Ovary (tissue), 9 donors: Measurements from ENCODE around the gene KRT71. TPM values are rescaled to one million over a fixed set of nuclear protein-coding genes. Genes with fewer than 3 reads are reported as not detected.

ENCODE experiments used
- DNase-seq, 5 donors: peaks; one replicate each; pipeline ENCODE4 v3.0.0-alpha.2; 2019 to 2020
- H3K27ac ChIP-seq, 2 donors: fragments of 200-600 bp; one replicate each; pipeline versions ENCODE4 v1.5.1 to v1.8.0; 2019 to 2022
- H3K27me3 ChIP-seq: fragments of 200-600 bp; one replicate; pipeline ENCODE4 v1.8.0; 2022
- H3K36me3 ChIP-seq: fragments of 200-600 bp; sonication (generic); one replicate; pipeline ENCODE4 v1.5.1; 2019
- H3K4me1 ChIP-seq: one replicate; pipeline ENCODE4 v1.8.1; 2013; ENCODE audit warnings: mild to moderate bottlenecking, moderate library complexity; ENCODE audit not compliant: insufficient read depth
- H3K4me3 ChIP-seq: fragments of 200-600 bp; sonication (generic); one replicate; pipeline ENCODE4 v1.5.1; 2017
- H3K9me3 ChIP-seq, 2 donors: fragments of 200-600 bp in 1 of 2; sonication (generic) in 1 of 2; one replicate each; pipeline versions ENCODE4 v1.5.1 to v1.8.1; 2013 to 2019; ENCODE audit warnings: mild to moderate bottlenecking in 1 of 2, moderate library complexity in 1 of 2
- EP300 ChIP-seq: sonication (generic); formaldehyde crosslinking; IDR thresholded peaks from one replicate; pipeline ENCODE4 v1.6.1; 2017; ENCODE audit warnings: antibody characterized with exemption
- POLR2A ChIP-seq: fragments of 450-650 bp; IDR thresholded peaks from one replicate; pipeline ENCODE4 v1.6.1; 2017; ENCODE audit warnings: antibody characterized with exemption, mild to moderate bottlenecking, moderate library complexity
- WGBS, 3 donors: extraction: QIAGEN DNeasy Blood & Tissue Kit in 1 of 3; methylation state at CpG; one replicate each; pipeline versions ENCODE4 v1.1.5 to v1.1.7; 2013 to 2017; 5-methylcytosine and 5-hydroxymethylcytosine counted together
- intact Hi-C, 4 donors: fragments of 100-400 bp; cut with DNase I; formaldehyde crosslinking; loops; one replicate each; pipeline versions ENCODE4 v1.11.0 to v1.15.1; 2022 to 2023
- polyA plus RNA-seq, 2 donors: library from polyadenylated mRNA; stranded (reverse); fragments of 200-250 nt in 1 of 2; fragments of 350-450 nt in 1 of 2; fragmentation: Illumina TruSeq in 1 of 2; extraction: RNeasy Lipid Tissue Mini Kit (QIAGEN cat#74804) in 1 of 2; gene quantifications; one replicate each; pipeline ENCODE4 v1.2.3, GENCODE V29; 2013 to 2014
- total RNA-seq, 7 donors: library from RNA; depleted of rRNA in 2 of 7; stranded (reverse); fragments of >200 nt in 2 of 7; fragmentation: NEBNext Ultra II Directional in 3 of 7; extraction: Animal tissue kit (Norgen Biotek cat#: 25700) in 3 of 7; gene quantifications; one replicate each; pipeline versions ENCODE4 v1.1.0 to v1.2.4, GENCODE V29; 2016 to 2023
- TF ChIP-seq, protein P1 (sequence below), 3 donors: fragments of 450-650 bp in 2 of 3; fragments of 200-600 bp in 1 of 3; IDR thresholded peaks; one replicate each; pipeline versions ENCODE4 v1.5.1 to v1.8.0; 2016 to 2022; ENCODE audit warnings: antibody characterized with exemption in 3 of 3, mild to moderate bottlenecking in 1 of 3
- donor health status: DM: no; HTN: no; CAD: no; lungs with moderate emphysema.
- donor health status: DM: no; HTN: no; CAD: no.
- donor health status: Bipolar disorder and iron deficiency.
- donor health status: DM: yes; HTN: yes; CAD: no.
- donor health status: DM: no; HTN: no; CAD: no.
- donor health status: DM: yes; HTN: yes; CAD: no.

Gene KRT71
- total and polyA plus RNA-seq, 9 donors = not detected

GRCh38 chr12:52528641-52529143 is 24.3 kb downstream of the KRT71 start:
- DNase-seq = no peak
- intact Hi-C loops = no loop called here
- no peaks in the 10 kb centered on the region for H3K9me3 ChIP-seq
- H3K27ac ChIP-seq = no peak overlapping the region
- H3K4me1 ChIP-seq = no peaks in the 10 kb centered on the region
- no peak overlapping the region for H3K4me3 ChIP-seq
- WGBS, 3 donors = 82 to 92% (median 84%) methylated on average over 8 of the region's 8 CpGs
- H3K36me3 ChIP-seq = no peaks in the 10 kb centered on the region
- TF ChIP-seq POLR2A = no peak
- TF ChIP-seq EP300 = no peak
- TF ChIP-seq, protein P1, sequence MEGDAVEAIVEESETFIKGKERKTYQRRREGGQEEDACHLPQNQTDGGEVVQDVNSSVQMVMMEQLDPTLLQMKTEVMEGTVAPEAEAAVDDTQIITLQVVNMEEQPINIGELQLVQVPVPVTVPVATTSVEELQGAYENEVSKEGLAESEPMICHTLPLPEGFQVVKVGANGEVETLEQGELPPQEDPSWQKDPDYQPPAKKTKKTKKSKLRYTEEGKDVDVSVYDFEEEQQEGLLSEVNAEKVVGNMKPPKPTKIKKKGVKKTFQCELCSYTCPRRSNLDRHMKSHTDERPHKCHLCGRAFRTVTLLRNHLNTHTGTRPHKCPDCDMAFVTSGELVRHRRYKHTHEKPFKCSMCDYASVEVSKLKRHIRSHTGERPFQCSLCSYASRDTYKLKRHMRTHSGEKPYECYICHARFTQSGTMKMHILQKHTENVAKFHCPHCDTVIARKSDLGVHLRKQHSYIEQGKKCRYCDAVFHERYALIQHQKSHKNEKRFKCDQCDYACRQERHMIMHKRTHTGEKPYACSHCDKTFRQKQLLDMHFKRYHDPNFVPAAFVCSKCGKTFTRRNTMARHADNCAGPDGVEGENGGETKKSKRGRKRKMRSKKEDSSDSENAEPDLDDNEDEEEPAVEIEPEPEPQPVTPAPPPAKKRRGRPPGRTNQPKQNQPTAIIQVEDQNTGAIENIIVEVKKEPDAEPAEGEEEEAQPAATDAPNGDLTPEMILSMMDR (IDR thresholded peaks at IDR 0.05) = no peak
- no peaks in the 10 kb centered on the region for H3K27me3 ChIP-seq

DNA sequence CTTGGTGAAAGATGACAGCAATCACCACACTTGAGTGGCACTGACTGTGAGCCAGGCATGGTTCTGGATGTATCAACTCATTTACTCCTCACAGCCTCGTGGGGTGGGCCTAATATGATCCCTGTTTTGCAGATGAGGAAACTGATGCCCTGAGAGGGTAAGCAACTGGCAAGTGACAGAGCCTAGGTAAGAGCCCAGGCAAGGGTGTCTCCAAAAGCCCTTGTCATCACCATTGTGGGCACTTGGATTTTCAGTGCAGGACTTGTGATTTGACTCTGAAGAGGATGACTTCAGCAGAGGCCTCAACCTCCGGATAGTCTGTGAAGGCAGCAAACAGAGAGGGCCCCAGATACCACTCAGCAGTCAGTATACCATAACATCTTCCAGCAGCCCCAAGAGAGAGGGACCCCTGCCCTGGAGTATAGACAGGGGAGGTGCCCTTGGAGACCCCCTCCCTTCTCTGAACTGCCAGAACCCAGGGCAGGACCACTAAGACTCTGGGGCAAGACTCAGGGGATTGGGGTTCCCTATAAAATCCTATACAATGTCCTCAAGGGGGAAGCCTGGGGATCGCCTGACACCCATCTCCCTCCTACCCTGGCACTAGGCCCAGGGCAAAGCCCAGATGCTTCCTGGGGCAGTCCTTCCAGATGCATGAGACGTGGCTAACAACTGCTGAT is 25.7 kb downstream of the KRT71 start:
- intact Hi-C loops = no loop called here
- WGBS, 3 donors = 61 to 81% (median 65%) methylated on average over 4 of the region's 4 CpGs
- no peaks in the 10 kb centered on the region for H3K4me1 ChIP-seq
- TF ChIP-seq EP300 (no peak), POLR2A (no peak)
- TF ChIP-seq, protein P1 (IDR thresholded peaks at IDR 0.05) = no peak
- H3K27me3 ChIP-seq = no peaks in the 10 kb centered on the region
- H3K27ac ChIP-seq = no peak overlapping the region
- H3K36me3 ChIP-seq = no peaks in the 10 kb centered on the region
- no peaks in the 10 kb centered on the region for H3K9me3 ChIP-seq
- no peak overlapping the region for H3K4me3 ChIP-seq
- no peak for DNase-seq

GRCh38 chr12:52526511-52526951 is 26.4 kb downstream of the KRT71 start:
- no peak overlapping the region for H3K4me3 ChIP-seq
- H3K27ac ChIP-seq = no peak overlapping the region
- DNase-seq = no peak
- intact Hi-C loops = no loop called here
- H3K9me3 ChIP-seq = no peaks in the 10 kb centered on the region
- H3K36me3 ChIP-seq = no peaks in the 10 kb centered on the region
- no peaks in the 10 kb centered on the region for H3K4me1 ChIP-seq
- 40 to 51% (median 47%) methylated on average over 8 of the region's 8 CpGs for WGBS, 3 donors
- no peaks in the 10 kb centered on the region for H3K27me3 ChIP-seq
- no peak for TF ChIP-seq EP300
- no peak for TF ChIP-seq POLR2A
- TF ChIP-seq, protein P1 (IDR thresholded peaks at IDR 0.05) = no peak

GRCh38 chr12:52525661-52526499 is 27.1 kb downstream of the KRT71 start:
- no peaks in the 10 kb centered on the region for H3K9me3 ChIP-seq
- H3K4me3 ChIP-seq = no peak overlapping the region
- TF ChIP-seq POLR2A (no peak), EP300 (no peak)
- TF ChIP-seq, protein P1 (IDR thresholded peaks at IDR 0.05) = no peak
- DNase-seq = no peak
- no peaks in the 10 kb centered on the region for H3K4me1 ChIP-seq
- H3K36me3 ChIP-seq = no peaks in the 10 kb centered on the region
- WGBS, 3 donors = 77 to 87% (median 82%) methylated on average over 13 of the region's 13 CpGs
- intact Hi-C loops = no loop called here
- H3K27ac ChIP-seq = no peak overlapping the region
- no peaks in the 10 kb centered on the region for H3K27me3 ChIP-seq
